ENCODE results near the gene GAS6. TPM values are rescaled to one million over a fixed set of nuclear protein-coding genes. Genes with fewer than 3 reads are reported as not detected.
"Not testable (repeated sequence)": the region's sequence is repeated elsewhere in the genome, so short reads cannot be mapped to it uniquely, and the experiment has no call there.

GAS6 gene
- total RNA-seq, 1 experiment from 2014 or later = 28.1 TPM

DNA sequence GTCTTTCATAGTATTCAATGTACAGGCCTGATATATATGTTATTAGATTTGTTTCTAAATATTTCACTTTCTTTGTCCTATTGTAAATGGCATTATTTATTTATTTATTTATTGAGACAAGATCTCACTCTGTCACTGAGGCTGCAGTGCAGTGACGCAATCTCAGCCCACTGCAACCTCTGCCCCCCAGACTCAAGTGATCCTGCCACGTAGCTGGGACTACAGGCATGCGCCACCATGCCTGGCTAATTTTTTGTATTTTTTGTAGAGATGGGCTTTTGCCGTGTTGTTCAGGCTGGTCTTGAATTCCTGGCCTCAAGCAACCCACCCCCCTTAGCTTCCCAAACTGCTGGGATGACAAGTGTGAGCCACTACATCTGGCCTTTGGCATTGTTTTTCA is 5.4 kb upstream of the GAS6 start:
- no peaks in the 10 kb centered on the region for H3K36me3 ChIP-seq (ENCODE audit: control insufficient read depth, insufficient read depth, low read length)
- intact Hi-C loops (cut with micrococcal nuclease; ENCODE audit: unreplicated experiment) (no loop called here), in situ Hi-C loops (cut with HindIII; ENCODE audit: low pct_unique_long_range_greater_than_20kb, low sequenced_read_pairs) (no loop called here)
- DNase-seq (ENCODE audit: low read depth, low spot score) = no peak
- ChIA-PET POLR2A (no interaction called here), CTCF (no interaction called here)
- no peak overlapping the region for H3K4me3 ChIP-seq (ENCODE audit: low read depth in 2 of 2, low read length in 2 of 2)
- BruUV-seq (replicated peaks) = no TSS peak
- H3K27me3 ChIP-seq (ENCODE audit: control insufficient read depth, insufficient read depth, low read length) = no peaks in the 10 kb centered on the region; the same call in none of the 2 replicates
- no peaks in the 10 kb centered on the region for H3K4me1 ChIP-seq (ENCODE audit: control insufficient read depth, insufficient read depth, low read length)
- no peak for ATAC-seq
- H3K27ac ChIP-seq (ENCODE audit: low read length) = no peak overlapping the region
- TF ChIP-seq POLR2AphosphoS5 (IDR thresholded peaks at IDR 0.05; ENCODE audit: low read depth, low read length) (no peak), SIN3A (IDR thresholded peaks at IDR 0.05; ENCODE audit: borderline replicate concordance, insufficient read depth, low read depth, low read length) (no peak), CTCF (IDR thresholded peaks at IDR 0.05) (no peak), TCF7L2 (IDR thresholded peaks at IDR 0.05; ENCODE audit: low read depth, low read length) (no peak)
- TF ChIP-seq, protein P1, sequence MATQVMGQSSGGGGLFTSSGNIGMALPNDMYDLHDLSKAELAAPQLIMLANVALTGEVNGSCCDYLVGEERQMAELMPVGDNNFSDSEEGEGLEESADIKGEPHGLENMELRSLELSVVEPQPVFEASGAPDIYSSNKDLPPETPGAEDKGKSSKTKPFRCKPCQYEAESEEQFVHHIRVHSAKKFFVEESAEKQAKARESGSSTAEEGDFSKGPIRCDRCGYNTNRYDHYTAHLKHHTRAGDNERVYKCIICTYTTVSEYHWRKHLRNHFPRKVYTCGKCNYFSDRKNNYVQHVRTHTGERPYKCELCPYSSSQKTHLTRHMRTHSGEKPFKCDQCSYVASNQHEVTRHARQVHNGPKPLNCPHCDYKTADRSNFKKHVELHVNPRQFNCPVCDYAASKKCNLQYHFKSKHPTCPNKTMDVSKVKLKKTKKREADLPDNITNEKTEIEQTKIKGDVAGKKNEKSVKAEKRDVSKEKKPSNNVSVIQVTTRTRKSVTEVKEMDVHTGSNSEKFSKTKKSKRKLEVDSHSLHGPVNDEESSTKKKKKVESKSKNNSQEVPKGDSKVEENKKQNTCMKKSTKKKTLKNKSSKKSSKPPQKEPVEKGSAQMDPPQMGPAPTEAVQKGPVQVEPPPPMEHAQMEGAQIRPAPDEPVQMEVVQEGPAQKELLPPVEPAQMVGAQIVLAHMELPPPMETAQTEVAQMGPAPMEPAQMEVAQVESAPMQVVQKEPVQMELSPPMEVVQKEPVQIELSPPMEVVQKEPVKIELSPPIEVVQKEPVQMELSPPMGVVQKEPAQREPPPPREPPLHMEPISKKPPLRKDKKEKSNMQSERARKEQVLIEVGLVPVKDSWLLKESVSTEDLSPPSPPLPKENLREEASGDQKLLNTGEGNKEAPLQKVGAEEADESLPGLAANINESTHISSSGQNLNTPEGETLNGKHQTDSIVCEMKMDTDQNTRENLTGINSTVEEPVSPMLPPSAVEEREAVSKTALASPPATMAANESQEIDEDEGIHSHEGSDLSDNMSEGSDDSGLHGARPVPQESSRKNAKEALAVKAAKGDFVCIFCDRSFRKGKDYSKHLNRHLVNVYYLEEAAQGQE (IDR thresholded peaks at IDR 0.05; ENCODE audit: insufficient read depth in 1 of 2, low read depth in 2 of 2, low read length in 1 of 2) = no peak
- H3K9me3 ChIP-seq (ENCODE audit: control insufficient read depth, insufficient read depth, low read depth, low read length) = no peaks in the 10 kb centered on the region

- H3K4me1 ChIP-seq (ENCODE audit: control insufficient read depth, insufficient read depth, low read length); BruUV-seq (replicated peaks); H3K36me3 ChIP-seq (ENCODE audit: control insufficient read depth, insufficient read depth, low read length); H3K27ac ChIP-seq (ENCODE audit: low read length); CTCF ChIA-PET; in situ Hi-C loops (cut with HindIII; ENCODE audit: low pct_unique_long_range_greater_than_20kb, low sequenced_read_pairs); H3K9me3 ChIP-seq (ENCODE audit: control insufficient read depth, insufficient read depth, low read depth, low read length); DNase-seq (ENCODE audit: low read depth, low spot score); H3K4me3 ChIP-seq (ENCODE audit: low read depth in 2 of 2, low read length in 2 of 2); ATAC-seq; POLR2A ChIA-PET; H3K27me3 ChIP-seq (ENCODE audit: control insufficient read depth, insufficient read depth, low read length); intact Hi-C loops (cut with micrococcal nuclease; ENCODE audit: unreplicated experiment): not testable (repeated sequence)
Measured at GRCh38 chr13:113867913-113868312, 4.0 kb upstream of the GAS6 start.

- H3K27ac ChIP-seq (ENCODE audit: low read length) = no peak overlapping the region
- peaks cover 2% of the 10 kb centered on the region; the same call in 1 of the 2 replicates for H3K4me1 ChIP-seq (ENCODE audit: control insufficient read depth, insufficient read depth, low read length)
- in situ Hi-C loops (cut with HindIII; ENCODE audit: low pct_unique_long_range_greater_than_20kb, low sequenced_read_pairs) (no loop called here), intact Hi-C loops (cut with micrococcal nuclease; ENCODE audit: unreplicated experiment) (no loop called here)
- H3K27me3 ChIP-seq (ENCODE audit: control insufficient read depth, insufficient read depth, low read length) = no peaks in the 10 kb centered on the region; the same call in 1 of the 2 replicates
- no TSS peak for BruUV-seq (replicated peaks)
- H3K9me3 ChIP-seq (ENCODE audit: control insufficient read depth, insufficient read depth, low read depth, low read length) = no peaks in the 10 kb centered on the region
- H3K36me3 ChIP-seq (ENCODE audit: control insufficient read depth, insufficient read depth, low read length) = no peaks in the 10 kb centered on the region
- no peak for ATAC-seq
- H3K4me3 ChIP-seq (ENCODE audit: low read depth in 2 of 2, low read length in 2 of 2) = no peak overlapping the region
- CTCF ChIA-PET = no interaction called here
- no peak for DNase-seq (ENCODE audit: low read depth, low spot score)
- POLR2A ChIA-PET = no interaction called here
- TF ChIP-seq, protein P1 (IDR thresholded peaks at IDR 0.05; ENCODE audit: insufficient read depth in 1 of 2, low read depth in 2 of 2, low read length in 1 of 2) = no peak
- no peak for TF ChIP-seq SIN3A (IDR thresholded peaks at IDR 0.05; ENCODE audit: borderline replicate concordance, insufficient read depth, low read depth, low read length)
- no peak for TF ChIP-seq CTCF (IDR thresholded peaks at IDR 0.05)
- TF ChIP-seq POLR2AphosphoS5 (IDR thresholded peaks at IDR 0.05; ENCODE audit: low read depth, low read length) = no peak
- no peak for TF ChIP-seq TCF7L2 (IDR thresholded peaks at IDR 0.05; ENCODE audit: low read depth, low read length)
Measured at GRCh38 chr13:113865427-113865826, 1.6 kb upstream of the GAS6 start.
